SIG-M5 treated with dmso at 0.1 percent for 504 hours (cell line): Measurements from ENCODE around the gene SUSD6.
"Not testable (repeated sequence)": the region's sequence is repeated elsewhere in the genome, so short reads cannot be mapped to it uniquely, and the experiment has no call there.

Experiments used
- DNase-seq: peaks from one replicate; lab custom pipeline; 2025; ENCODE audit not compliant: unreplicated experiment; lab: John Stamatoyannopoulos, UW

SUSD6 gene

DNA sequence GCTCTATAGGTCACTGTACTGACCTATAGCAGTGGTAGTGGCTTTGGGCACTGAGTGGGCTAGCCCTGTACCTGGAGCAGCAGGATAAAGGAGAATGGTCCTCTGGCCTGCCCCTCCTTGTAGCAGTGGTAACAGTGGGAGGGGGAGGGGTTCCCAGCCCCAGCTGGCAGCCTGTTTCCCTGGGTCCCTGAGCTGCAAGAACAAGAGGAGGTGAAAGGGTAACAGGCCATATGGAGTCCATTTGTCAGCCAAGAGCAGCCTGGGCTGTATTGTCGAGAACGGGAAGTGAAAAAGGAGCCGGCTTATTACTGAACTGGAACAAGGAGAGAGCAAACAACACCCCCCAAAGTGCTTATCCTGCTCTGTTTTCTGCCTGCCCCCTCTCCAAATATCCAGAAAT lies 81.7 kb downstream of the SUSD6 start:
- peak; percentile 43 for DNase-seq

DNA sequence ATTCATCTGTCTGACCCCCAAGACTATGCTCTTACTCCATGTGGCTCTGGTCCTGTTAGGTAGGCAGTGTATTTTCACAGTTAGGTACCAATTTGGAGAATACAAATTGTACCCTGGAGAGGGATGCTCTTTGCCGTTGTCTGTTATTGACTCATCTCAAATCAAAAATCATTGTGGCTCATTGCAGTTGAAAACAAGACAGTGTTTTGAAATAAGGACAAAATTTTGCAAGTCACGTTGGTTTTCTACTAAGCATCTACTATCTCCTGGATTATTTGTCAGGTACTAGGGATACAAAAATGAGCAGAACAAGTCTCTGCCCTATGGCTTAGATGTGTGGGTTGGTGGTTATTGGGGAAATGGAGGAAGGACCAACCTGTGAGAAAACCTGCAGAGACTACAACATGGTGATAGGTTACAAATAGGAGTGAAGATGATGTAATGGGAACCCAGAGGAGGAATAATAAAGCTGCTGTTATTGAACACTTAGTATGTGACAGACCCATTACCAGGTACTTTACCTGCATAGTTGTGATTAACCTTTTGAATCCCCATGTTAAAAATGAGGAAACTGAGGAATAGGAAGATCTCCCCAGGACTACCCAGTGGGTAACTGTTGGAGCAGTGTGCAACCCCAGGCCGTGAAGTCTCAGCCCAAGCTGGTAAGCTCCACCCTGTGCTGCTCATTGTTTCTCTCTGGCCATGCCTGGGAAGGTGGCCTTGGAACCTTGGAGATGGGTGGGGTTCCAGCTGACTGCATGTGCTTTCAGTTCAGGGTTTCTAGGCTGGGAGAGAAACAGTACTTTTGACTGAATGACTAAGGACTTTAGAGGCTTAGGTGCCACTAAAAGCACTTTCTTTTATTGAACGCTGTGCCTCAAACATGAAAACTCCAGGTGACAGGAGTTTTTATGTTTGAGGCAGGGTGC lies 82.7 kb downstream of the SUSD6 start:
- peak; percentile 5 for DNase-seq

DNA sequence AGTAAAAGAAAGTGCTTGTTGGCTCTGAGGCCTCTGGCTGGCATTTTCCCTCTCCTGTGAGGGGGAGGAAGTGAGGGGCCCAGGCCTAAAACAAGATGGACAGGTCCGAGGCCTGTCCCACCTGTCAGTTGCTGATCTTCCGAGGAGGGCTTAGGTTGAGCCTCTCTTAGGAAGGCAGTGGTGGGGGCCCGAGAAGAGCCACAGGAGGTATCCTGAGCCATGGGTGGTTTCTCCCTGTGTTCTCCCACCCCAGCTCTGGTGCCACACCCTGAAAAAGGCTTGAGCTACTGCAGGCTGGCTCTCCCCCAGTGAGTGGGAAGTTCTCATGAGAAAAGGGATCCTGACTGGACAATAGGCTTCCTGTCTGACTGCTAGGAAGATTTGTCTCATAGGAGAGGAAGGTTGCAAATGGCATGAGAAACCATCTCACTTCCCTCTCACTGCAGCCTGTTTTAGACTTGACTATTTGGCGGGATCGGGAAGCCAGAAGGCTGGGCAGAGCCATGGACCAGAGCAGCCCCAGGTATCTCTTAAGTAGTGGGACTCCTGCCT lies 83.4 kb downstream of the SUSD6 start:
- DNase-seq, result no peak

DNA sequence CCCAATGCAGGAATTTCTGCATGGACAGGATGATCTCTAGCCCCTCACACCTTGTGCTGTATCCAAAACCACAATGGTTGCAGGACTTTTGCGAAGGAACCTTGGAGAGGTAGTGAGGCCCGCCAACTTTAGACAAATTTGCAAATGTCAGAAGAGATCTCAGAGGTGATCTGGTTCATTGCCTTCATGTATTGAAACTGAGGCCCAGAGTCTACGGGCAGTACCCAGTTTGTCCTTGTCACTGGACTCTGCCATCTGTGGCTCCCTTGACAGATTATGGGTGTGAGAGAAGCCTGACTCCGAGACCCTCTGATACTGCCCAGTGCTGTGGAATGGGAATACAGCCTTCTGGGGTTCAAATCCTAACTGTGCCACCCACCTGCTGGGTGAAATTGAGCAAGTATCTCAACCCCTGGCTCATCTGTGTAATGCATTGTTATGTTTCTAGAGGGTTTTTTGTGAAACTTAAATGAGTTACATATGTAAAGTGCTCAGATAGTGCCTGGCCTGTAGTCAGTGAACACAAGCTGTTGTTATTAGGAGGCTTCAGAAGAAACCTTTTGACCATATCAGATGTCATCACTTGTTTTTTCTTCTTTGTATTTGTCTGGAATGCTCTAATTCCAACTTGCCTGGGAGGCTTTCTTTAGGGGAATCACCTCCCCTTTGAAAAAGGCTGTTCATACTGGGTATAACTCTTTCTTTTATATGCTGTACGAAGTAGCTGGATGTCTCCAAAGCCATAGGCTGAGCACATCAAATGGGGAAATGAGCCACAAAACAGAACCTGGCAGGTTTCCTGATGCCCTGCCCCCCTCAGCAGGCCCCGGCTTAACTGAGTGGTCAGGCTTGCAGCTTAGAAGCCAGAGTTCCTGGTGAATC lies 84.2 kb downstream of the SUSD6 start:
- no peak for DNase-seq

DNA sequence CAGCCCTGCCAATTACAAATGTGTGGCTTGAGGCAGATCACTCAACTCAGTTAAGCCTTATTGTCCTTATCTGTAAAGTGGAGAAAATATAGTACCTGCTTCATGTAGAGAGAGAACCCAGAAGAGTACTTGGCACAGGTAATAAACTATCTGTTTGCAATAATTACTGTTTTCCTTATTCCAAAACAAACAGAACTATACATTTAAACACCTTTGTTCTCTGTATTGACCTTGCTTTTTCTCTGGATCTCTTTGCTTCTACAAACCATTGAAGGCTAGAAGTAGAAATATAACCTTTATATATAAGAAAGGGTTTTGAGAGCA lies 84.8 kb downstream of the SUSD6 start:
- no peak for DNase-seq

DNA sequence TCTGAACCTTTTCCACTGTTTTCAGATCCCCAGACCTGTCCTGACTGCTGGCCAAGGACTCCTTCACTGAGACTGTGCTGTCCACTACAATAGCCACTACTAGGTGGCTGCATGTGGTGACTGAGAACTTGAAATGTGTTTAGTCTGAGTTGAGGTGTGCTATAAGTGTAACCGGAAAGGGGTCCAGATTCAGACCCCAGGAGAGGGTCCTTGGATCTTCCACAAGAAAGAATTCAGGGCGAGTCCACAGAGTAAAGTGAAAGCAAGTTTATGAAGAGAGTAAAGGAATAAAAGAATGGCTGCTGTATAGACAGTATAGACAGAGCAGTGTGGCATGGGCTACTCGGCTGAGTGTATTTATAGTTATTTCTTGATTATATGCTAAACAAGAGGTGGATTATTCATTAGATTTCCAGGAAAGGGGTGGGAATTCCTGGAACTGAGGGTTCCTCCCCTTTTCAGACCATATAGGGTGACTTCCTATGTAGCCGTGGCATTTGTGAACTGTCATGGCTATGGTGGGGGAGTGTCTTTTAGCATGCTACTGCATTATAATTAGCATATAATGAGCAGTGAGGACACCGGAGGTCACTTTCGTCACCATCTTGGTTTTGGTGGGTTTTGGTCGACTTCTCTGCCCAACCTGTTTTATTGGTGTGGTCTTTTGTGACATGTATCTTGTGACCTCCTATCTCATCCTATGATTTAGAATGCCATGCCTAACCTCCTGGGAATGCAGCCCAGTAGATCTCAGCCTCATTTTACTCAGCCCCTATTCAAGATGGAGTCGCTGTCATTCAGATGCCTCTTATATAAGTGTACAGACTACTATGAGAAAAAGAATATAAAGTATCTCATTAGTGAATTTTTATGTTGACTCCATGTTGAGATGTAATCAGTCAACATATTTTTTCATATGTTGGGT lies 85.5 kb downstream of the SUSD6 start:
- no peak for DNase-seq

DNA sequence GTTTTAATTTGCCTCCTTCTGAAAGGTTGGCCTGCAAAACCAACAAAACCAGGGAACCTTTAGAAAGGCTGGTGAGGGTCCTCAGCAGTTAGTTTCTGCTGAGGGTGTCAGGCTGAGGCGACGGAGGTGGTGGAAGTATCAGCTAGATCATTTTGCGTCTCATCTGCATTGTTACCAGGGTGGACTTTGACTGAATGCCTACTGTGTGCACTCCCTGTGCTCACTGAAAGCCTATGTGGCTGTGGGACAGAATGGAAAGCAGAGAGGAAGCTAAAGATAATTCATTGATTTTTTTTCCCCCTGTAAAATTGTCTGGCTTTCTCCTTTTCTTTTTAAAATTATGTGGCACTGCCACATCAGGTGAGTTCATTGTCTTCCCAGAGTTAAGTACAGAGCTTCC lies 87.2 kb downstream of the SUSD6 start:
- DNase-seq, result no peak

DNA sequence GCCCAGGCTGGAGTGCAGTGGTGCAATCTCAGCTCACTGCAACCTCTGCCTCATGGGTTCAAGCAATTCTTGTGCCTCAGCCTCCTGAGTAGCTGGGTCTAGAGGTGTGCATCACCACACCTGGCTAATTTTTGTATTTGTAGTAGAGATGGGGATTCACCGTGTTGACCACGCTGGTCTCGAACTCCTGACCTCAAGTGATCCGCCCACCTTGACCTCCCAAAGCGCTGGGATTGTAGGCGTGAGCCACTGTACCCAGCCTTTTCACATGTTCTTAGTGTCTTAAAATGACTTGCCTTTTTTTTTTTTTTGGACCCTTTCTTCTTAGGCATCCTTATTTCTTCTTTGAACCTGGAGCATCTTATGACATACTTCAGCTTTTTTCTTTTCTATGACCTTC lies 87.8 kb downstream of the SUSD6 start:
- not testable (repeated sequence) for DNase-seq

DNA sequence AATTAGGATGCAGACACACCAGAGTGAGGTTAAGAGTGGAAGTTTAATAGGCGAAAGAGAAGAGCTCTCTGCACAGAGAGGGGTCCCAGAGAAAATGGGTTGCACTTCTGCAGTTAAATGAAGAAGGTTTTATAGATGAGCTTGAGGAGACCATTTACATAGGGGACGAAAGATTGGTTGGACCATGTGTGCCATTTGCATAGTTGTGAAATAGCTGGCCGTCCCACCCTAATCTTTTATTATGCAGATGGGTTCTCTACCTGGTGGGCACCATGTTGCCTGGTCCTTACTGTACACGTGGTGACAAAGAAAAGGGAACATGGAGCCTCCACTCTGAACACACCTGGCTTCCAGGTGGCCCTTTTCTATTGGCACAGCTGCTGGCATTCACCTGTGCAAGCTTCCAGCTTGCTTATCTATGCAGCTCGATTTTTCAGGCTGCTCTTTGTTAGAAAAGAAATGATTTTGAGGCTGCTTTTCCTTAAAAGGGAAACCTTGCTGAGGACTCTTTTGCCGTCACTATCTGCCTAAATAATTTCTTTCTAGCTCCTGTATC lies 88.4 kb downstream of the SUSD6 start:
- no peak for DNase-seq

DNA sequence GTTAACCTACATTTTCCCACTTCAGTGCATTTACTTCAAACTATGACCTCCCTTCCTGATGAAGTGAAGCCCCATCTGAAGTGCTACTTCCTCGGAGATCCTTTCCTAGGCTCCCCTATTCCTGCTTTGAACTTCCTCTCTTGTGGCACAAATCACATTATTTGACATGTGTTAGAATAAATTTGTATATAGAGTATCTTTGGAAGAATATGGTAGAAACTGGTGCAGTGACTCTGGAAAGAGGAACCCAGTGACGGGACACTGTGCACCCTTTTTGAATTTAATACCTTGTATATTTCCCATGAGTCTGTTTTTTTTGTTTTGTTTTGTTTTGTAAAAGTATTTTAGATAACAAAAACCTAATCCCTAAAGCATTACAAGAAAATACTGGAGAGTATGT lies 89.2 kb downstream of the SUSD6 start:
- DNase-seq, result no peak

DNA sequence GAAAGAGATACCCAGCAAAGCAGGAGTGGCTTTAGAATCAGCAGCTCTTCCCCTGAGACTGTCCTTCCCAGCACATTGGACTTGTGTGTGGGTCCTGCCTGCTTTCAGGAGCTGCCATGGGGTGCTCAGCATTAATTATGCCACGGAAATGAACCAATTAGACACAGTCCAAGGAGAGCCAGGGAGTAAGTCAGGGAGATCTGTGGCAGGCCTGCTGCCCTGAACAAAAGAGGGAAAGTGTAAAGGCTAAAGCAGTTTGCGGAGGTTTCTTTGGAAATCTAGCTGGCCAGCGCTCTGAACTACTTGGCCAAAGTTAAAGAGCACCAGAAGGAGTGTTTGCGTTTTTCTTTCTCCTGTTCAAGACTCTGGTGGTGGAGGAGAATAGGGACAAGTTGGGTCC lies 89.9 kb downstream of the SUSD6 start:
- no peak for DNase-seq

DNA sequence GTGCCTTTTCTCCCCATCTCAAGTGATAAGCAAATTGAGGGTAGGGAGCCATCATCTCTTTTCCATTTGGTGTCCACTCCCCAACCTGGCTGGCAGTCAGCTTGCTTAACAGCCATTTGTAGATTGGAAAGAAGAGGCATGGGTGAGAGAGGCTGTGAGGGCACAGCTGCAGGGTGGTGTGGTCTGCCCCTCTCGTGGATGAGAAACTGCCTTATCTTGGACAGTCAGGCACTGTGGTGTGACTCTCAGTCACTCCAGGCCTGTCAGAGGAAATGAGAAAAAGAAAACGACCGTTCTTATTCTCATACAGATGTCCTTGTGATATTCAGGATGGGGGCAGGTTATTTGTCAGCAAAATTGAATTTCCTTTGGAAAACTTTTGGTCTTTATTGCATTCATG lies 90.5 kb downstream of the SUSD6 start:
- DNase-seq, result no peak

DNA sequence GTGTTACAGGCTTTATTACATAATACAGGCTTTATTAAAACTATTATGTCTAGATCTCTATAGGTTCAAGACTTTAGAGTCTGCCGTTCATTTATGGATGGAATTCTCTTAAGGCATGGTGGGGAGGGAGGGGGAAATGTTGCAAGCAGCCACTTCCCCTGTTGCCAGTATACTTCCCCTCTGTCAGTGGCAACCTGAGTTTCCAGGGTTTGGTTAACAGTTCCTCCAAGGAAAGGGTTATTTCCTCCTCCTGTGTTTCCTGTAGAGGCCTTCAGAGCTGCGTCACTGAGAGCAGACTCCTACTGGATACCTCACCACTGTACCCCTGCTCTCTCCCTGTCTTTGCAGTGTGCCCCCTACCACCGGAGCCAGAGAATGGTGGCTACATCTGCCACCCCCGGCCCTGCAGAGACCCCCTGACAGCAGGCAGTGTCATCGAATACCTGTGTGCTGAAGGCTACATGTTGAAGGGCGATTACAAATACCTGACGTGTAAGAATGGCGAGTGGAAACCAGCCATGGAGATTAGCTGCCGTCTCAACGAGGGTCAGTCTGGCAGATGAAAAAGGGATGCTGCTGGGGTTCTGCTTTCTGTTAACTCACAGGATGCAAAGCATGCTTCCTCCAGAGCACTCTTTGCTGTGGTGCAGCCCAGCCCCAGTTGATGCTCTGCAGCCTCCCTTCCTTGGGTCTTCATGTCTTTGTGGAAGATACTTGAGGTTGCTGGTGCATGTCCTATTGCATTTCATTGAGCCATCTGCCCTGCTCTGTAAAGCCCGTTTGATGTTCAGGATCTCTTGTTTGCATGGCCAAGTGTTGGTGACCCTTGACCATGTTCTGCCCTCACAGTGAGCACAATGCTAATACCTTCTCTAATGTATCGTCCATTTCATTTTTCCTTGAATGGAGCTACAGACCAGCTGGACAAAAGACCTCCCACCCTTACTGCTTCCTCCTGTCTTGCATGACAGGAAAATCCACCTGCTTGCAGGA lies 91.9 kb downstream of the SUSD6 start:
- peak; percentile 71 for DNase-seq

DNA sequence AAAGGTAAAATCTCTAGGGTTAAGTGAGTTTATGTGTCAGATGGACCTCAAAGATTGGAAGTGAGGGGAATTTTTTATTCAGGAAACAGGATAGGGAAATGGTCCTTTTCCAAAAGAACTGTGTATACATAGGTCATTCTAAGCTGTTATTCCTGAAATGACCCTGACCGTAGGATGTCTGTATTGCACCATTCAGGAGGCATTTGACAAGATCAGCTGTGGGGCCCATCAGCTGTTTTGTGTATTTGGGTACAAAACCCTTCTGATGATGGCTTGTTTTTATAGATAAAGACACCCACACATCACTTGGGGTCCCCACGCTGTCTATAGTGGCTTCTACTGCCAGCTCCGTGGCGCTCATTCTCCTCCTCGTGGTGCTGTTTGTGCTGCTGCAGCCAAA lies 92.9 kb downstream of the SUSD6 start:
- DNase-seq, result no peak

DNA sequence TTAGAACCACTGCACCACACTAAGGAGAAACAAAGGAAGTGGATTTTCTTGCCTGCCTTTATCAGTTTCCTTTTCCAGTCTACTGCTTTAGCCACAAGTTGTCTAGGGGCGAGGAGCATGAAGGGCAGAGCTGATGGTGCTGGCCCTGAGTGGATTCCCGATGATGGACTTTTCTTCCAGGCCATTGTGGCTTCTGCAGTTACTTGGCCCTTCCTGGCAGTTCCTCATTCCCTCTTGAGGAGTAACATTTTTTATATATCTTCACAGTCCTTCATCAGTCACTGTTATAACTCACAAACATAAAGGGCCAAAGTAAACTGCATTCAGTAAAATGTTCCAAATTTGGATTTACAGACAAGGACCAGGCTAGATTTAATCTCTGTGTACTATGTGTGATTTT lies 94.3 kb downstream of the SUSD6 start:
- DNase-seq, result no peak

DNA sequence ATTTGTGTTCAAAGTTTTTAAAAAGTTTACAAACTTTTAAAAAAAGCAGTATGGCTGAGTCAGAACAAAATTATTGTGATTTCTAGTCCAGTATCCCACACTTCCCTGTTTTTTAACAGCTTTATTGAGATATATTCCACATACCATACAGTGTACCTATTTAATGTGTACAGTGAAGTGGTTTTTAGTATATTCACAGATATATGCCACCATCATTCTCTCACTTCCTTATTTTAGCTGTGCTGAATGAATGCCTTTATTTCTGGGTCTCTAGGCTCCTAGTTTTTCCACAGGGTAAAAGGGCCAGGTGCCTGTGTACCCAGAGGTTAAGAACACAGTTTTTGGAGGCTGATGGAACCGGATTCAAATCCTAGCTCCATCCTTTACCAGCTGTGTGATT lies 96.7 kb downstream of the SUSD6 start:
- DNase-seq, result peak; percentile 35

DNA sequence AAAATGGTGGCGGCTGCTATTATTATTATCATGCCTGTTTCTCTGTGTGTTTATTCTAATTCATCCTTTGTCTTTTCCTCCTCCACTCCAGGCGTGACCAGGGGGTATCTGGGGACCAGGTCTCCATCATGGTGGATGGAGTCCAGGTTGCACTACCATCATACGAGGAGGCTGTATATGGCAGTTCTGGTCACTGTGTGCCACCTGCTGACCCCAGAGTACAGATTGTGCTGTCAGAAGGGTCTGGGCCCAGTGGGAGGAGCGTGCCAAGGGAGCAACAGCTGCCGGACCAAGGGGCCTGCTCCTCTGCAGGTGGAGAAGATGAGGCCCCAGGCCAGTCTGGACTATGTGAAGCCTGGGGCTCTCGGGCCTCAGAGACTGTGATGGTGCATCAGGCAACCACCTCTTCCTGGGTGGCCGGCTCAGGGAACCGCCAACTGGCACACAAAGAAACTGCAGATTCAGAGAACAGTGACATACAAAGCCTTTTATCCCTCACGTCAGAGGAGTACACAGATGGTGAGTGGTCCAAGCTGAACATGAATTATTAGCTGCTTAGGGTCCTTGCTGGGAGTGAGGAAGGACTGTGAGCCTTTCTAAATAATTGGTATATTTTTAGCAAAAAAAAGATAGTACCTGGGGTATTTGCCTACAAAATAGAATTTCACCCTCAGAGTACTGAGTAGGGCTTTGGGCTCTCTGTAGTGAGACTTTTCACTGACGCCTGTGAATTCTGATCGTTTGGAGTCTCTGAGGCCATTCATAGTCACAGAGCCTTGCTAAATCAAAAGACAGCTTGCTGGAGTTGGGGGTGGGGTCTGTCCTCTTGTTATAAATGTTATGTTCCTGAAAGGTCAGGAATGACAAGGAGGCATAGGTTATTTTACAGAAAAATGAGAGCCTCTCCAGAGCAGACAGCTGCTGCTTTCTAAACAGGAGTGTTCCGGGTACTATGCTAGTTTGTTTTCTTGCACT lies 97.5 kb downstream of the SUSD6 start:
- peak; percentile 34 for DNase-seq

DNA sequence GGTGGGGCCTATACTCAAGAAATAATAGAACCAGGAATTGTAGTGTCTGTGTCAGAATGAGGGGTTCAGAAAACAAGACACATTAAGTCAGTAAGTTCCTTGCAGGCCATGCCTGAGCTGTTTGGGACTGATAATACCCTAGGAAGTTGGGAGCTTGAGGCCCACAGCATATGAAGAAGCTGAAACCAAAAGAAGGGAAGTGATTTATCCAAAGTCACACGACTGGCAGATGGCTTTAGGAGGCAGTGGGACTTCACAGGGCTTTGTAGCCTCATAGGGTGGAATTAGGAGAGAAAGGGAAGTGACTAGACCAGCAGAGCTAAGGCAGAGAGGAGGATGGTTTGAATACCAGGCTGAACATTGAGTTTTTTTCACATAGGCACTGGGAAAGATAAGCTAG lies 99.0 kb downstream of the SUSD6 start:
- DNase-seq, result no peak
